Large intestine (tissue), 3 donors: Measurements from ENCODE around the gene PRPSAP1. TPM values are rescaled to one million over a fixed set of nuclear protein-coding genes. Genes with fewer than 3 reads are reported as not detected.
A peak's percentile ranks its signal among the peaks of the same experiment; 100 is the strongest.
"Not testable (repeated sequence)": the region's sequence is repeated elsewhere in the genome, so short reads cannot be mapped to it uniquely, and the experiment has no call there.

Experiments used
- DNase-seq, 2 donors: peaks; one replicate each; pipeline versions ENCODE4 v3.0.0 to v3.0.0-alpha.2; 2013
- H3K27ac ChIP-seq: one replicate; pipeline ENCODE4 v1.5.1; 2013; ENCODE audit warnings: low read length
- H3K27me3 ChIP-seq: 2 replicates; pipeline ENCODE4 v1.6.1; 2013; ENCODE audit warnings: low read length; ENCODE audit not compliant: control insufficient read depth, insufficient read depth
- H3K36me3 ChIP-seq: 2 replicates; pipeline ENCODE4 v1.6.1; 2013; ENCODE audit warnings: low read length; ENCODE audit not compliant: control insufficient read depth, insufficient read depth
- H3K4me1 ChIP-seq: one replicate; pipeline ENCODE4 v1.6.1; 2013; ENCODE audit warnings: low read length; ENCODE audit not compliant: control insufficient read depth, insufficient read depth
- H3K4me3 ChIP-seq: one replicate; pipeline ENCODE4 v1.5.1; 2013; ENCODE audit warnings: low read length
- H3K9me3 ChIP-seq: one replicate; pipeline ENCODE4 v1.6.1; 2013; ENCODE audit warnings: mild to moderate bottlenecking, low read depth, low read length, moderate library complexity; ENCODE audit not compliant: control insufficient read depth
- WGBS: methylation state at CpG from one replicate; pipeline ENCODE4 v1.1.5; 2013; ENCODE audit warnings: low lambda C conversion rate; ENCODE audit not compliant: insufficient coverage; 5-methylcytosine and 5-hydroxymethylcytosine counted together
- polyA plus RNA-seq: library from polyadenylated mRNA; unstranded; fragments of 120-200 nt; gene quantifications from one replicate; pipeline ENCODE4 v1.2.1, GENCODE V29; 2013

The PRPSAP1 gene
- polyA plus RNA-seq, 1 donor: 54.8 TPM

- Histone ChIP-seq H3K4me3 (no peak overlapping the region), H3K9me3 (peaks cover 17% of the 10 kb centered on the region), H3K27me3 (no peaks in the 10 kb centered on the region), H3K4me1 (peaks cover 7% of the 10 kb centered on the region), H3K36me3 (no peaks in the 10 kb centered on the region), H3K27ac (no peak overlapping the region)
- no CpG with 5 or more reads among the region's 11 CpGs for WGBS
- no peak for DNase-seq
These were observed 16.7 kb upstream of the PRPSAP1 start for GRCh38 chr17:76370261-76370993.

GRCh38 chr17:76369804-76370203, 16.1 kb upstream of the PRPSAP1 start:
- Histone ChIP-seq H3K9me3 (peaks cover 17% of the 10 kb centered on the region), H3K4me3 (no peak overlapping the region), H3K27me3 (no peaks in the 10 kb centered on the region), H3K36me3 (no peaks in the 10 kb centered on the region), H3K4me1 (peaks cover 7% of the 10 kb centered on the region), H3K27ac (no peak overlapping the region)
- WGBS: no CpG with 5 or more reads among the region's 7 CpGs
- DNase-seq: no peak

GRCh38 chr17:76369379-76369778, 15.7 kb upstream of the PRPSAP1 start:
- Histone ChIP-seq H3K4me3 (no peak overlapping the region), H3K27me3 (no peaks in the 10 kb centered on the region), H3K36me3 (no peaks in the 10 kb centered on the region), H3K4me1 (peaks cover 7% of the 10 kb centered on the region), H3K9me3 (peaks cover 17% of the 10 kb centered on the region), H3K27ac (no peak overlapping the region)
- WGBS: no CpG with 5 or more reads among the region's 10 CpGs
- DNase-seq: no peak

- 100% methylated on average over 1 of the region's 11 CpGs for whole genome bisulfite sequencing
- Histone ChIP-seq H3K9me3 (peaks cover 17% of the 10 kb centered on the region), H3K27me3 (no peaks in the 10 kb centered on the region), H3K4me1 (peaks cover 7% of the 10 kb centered on the region), H3K36me3 (no peaks in the 10 kb centered on the region), H3K4me3 (no peak overlapping the region), H3K27ac (no peak overlapping the region)
- DNase-seq: no peak
These were observed 14.8 kb upstream of the PRPSAP1 start for GRCh38 chr17:76368545-76368944.

- H3K27me3 ChIP-seq: no peaks in the 10 kb centered on the region
- peak in 1 of 2 donors; percentile 72 for DNase-seq
- H3K9me3 ChIP-seq: peaks cover 17% of the 10 kb centered on the region
- no peak overlapping the region for H3K27ac ChIP-seq
- whole genome bisulfite sequencing: no CpG with 5 or more reads among the region's 6 CpGs
- no peaks in the 10 kb centered on the region for H3K36me3 ChIP-seq
- H3K4me1 ChIP-seq: peaks cover 7% of the 10 kb centered on the region
- H3K4me3 ChIP-seq: no peak overlapping the region
These were observed 13.9 kb upstream of the PRPSAP1 start for GRCh38 chr17:76367642-76368041.

- Histone ChIP-seq H3K9me3 (peaks cover 17% of the 10 kb centered on the region), H3K4me3 (no peak overlapping the region), H3K27ac (no peak overlapping the region), H3K36me3 (no peaks in the 10 kb centered on the region), H3K27me3 (no peaks in the 10 kb centered on the region), H3K4me1 (peaks cover 7% of the 10 kb centered on the region)
- WGBS: no CpG with 5 or more reads among the region's 3 CpGs
- DNase-seq: no peak
These were observed 12.5 kb upstream of the PRPSAP1 start for GRCh38 chr17:76366247-76366646.

- Histone ChIP-seq H3K4me1 (peaks cover 7% of the 10 kb centered on the region), H3K4me3 (no peak overlapping the region), H3K27ac (no peak overlapping the region), H3K36me3 (no peaks in the 10 kb centered on the region), H3K27me3 (no peaks in the 10 kb centered on the region), H3K9me3 (peaks cover 17% of the 10 kb centered on the region)
- 75% methylated on average over 2 of the region's 12 CpGs for WGBS
- no peak for DNase-seq
These were observed 11.7 kb upstream of the PRPSAP1 start for GRCh38 chr17:76365256-76365903.

- peaks cover 7% of the 10 kb centered on the region for H3K4me1 ChIP-seq
- no peaks in the 10 kb centered on the region for H3K27me3 ChIP-seq
- no CpG with 5 or more reads among the region's 11 CpGs for WGBS
- H3K36me3 ChIP-seq: no peaks in the 10 kb centered on the region
- no peak for DNase-seq
- no peak overlapping the region for H3K4me3 ChIP-seq
- H3K27ac ChIP-seq: no peak overlapping the region
- peaks cover 6% of the 10 kb centered on the region for H3K9me3 ChIP-seq
These were observed 9.6 kb upstream of the PRPSAP1 start for GRCh38 chr17:76363107-76363842.

- Histone ChIP-seq H3K4me1 (no peaks in the 10 kb centered on the region), H3K27ac (no peak overlapping the region), H3K27me3 (no peaks in the 10 kb centered on the region), H3K36me3 (no peaks in the 10 kb centered on the region), H3K9me3 (no peaks in the 10 kb centered on the region), H3K4me3 (no peak overlapping the region)
- WGBS: 58% methylated on average over 2 of the region's 2 CpGs
- no peak for DNase-seq
These were observed 6.7 kb upstream of the PRPSAP1 start for GRCh38 chr17:76360461-76360860.

GRCh38 chr17:76359776-76360175, 6.1 kb upstream of the PRPSAP1 start:
- H3K36me3 ChIP-seq, H3K27ac ChIP-seq, H3K4me1 ChIP-seq, H3K27me3 ChIP-seq, DNase-seq, H3K9me3 ChIP-seq, H3K4me3 ChIP-seq: not testable (repeated sequence)
- WGBS: no CpG with 5 or more reads among the region's 6 CpGs
